HG02763 (cell line): Measurements from ENCODE around the gene GAGE12D.
"Not testable (repeated sequence)": the region's sequence is repeated elsewhere in the genome, so short reads cannot be mapped to it uniquely, and the experiment has no call there.

Experiments used
- ATAC-seq: cut with Tn5 transposase; IDR thresholded peaks from one replicate; pipeline ENCODE4 v1.9.1; 2021; ENCODE audit warnings: mild to moderate bottlenecking, moderate library complexity; ENCODE audit not compliant: unreplicated experiment

Gene GAGE12D

GRCh38 chrX:49541433-49541832 is at the start of gene GAGE12D:
TSS of gene GAGE12D (plus strand) at chrX:49541733. CDS start at chrX:49542888, 1,155 bp downstream.
- ATAC-seq: not testable (repeated sequence)

- not testable (repeated sequence) for ATAC-seq
Measured at GRCh38 chrX:49531877-49532276, 9.7 kb upstream of the GAGE12D start, which contains the start of gene GAGE12C. TSS of gene GAGE12C (plus strand) at chrX:49532177. CDS start at chrX:49533332, 1,155 bp downstream.

- not testable (repeated sequence) for ATAC-seq
Measured at GRCh38 chrX:49550989-49551388, 9.5 kb downstream of the GAGE12D start, which contains the start of gene GAGE12E. TSS of gene GAGE12E (plus strand) at chrX:49551289. CDS start at chrX:49552444, 1,155 bp downstream.

GRCh38 chrX:49560542-49560941 is 19.0 kb downstream of the GAGE12D start, which contains the start of gene GAGE12F:
TSS of gene GAGE12F (plus strand) at chrX:49560842. CDS start at chrX:49561997, 1,155 bp downstream.
- ATAC-seq: not testable (repeated sequence)

- not testable (repeated sequence) for ATAC-seq
Measured at GRCh38 chrX:49568728-49569127, 27.2 kb downstream of the GAGE12D start.

GRCh38 chrX:49569152-49569551 is 27.6 kb downstream of the GAGE12D start:
- not testable (repeated sequence) for ATAC-seq

- ATAC-seq: not testable (repeated sequence)
Measured at GRCh38 chrX:49570100-49570499, 28.6 kb downstream of the GAGE12D start, which contains the start of gene GAGE12G. TSS of gene GAGE12G (plus strand) at chrX:49570400. CDS start at chrX:49571555, 1,155 bp downstream.

- not testable (repeated sequence) for ATAC-seq
Measured at GRCh38 chrX:49579649-49580048, 38.1 kb downstream of the GAGE12D start, which contains the start of gene GAGE12H. TSS of gene GAGE12H (plus strand) at chrX:49579949. CDS start at chrX:49581104, 1,155 bp downstream.

GRCh38 chrX:49589196-49589595 is 47.7 kb downstream of the GAGE12D start, which contains the start of gene GAGE2A:
TSS of gene GAGE2A (plus strand) at chrX:49589496. CDS start at chrX:49590651, 1,155 bp downstream.
- ATAC-seq: not testable (repeated sequence)

GRCh38 chrX:49589769-49590478 is 48.4 kb downstream of the GAGE12D start:
- not testable (repeated sequence) for ATAC-seq

- ATAC-seq: not testable (repeated sequence)
Measured at GRCh38 chrX:49590488-49590887, 49.0 kb downstream of the GAGE12D start.
